HUDEP-2 (cell line): ENCODE results near the gene PPM1D.
"Not testable (repeated sequence)": the region's sequence is repeated elsewhere in the genome, so short reads cannot be mapped to it uniquely, and the experiment has no call there.

Experiments
- DNase-seq, 76 experiments: peaks; one replicate each; lab custom pipeline; 2025; ENCODE audit not compliant: unreplicated experiment in 76 of 76; lab: John Stamatoyannopoulos, UW

Gene PPM1D

DNA sequence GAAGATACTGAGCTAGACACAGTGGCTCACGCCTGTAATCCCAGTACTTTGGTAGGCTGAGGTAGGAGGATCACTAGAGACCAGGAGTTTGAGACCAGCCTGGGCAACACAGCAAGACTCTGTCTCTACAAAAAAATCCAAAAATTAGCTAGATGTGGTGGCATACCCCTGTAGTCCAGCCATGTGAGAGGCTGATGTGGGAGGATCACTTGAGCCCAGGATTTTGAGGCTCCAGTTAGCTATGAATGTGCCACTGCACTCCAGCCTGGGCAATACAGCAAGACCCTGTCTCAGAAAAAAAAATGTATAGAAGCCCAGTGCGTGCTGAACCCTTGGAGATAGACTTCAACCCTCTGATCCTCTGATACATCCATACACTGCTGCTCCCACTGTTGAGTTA is 7.2 kb upstream of the PPM1D start:
- no peak for DNase-seq

DNA sequence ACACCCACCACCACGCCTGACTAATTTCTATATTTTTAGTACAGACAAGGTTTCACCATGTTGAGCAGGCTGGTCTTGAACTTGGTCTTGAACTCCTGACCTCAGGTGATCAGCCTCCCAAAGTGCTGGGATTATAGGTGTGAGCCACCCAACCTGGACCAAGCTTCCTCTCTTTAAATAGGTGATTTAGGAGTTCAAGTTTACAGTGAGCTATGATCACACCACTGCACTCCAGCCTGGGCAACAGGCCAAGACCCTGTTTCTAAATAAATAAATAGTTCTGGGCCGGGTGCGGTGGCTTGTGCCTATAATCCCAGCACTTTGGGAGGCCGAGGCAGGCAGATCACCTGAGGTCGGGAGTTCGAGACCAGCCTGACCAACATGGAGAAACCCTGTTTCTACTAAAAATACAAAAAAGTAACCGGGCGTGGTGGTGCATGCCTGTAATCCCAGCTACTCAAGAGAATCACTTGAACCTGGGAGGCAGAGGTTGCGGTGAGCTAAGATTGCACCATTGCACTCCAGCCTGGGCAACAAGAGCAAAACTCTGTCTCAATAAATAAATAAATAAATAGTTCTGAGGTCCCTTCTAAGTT is 6.5 kb upstream of the PPM1D start:
- not testable (repeated sequence) for DNase-seq

DNA sequence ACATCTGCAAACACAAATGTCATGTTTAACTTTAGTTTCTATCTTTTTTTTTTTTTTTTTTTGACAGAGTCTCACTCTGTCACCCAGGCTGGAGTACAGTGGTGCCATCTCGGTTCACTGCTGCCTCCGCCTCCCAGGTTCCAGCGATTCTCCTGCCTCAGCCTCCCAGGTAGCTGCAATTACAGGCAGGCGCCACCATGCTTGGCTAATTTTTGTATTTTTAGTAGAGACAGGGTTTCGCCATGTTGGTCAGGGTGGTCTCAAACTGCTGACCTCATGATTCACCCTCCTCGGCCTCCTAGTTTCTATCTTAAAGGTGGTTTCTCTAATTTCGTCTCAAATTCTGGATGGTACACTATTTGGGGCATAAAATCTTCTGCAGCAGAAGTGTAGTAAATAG is 5.8 kb upstream of the PPM1D start:
- DNase-seq, result not testable (repeated sequence)

DNA sequence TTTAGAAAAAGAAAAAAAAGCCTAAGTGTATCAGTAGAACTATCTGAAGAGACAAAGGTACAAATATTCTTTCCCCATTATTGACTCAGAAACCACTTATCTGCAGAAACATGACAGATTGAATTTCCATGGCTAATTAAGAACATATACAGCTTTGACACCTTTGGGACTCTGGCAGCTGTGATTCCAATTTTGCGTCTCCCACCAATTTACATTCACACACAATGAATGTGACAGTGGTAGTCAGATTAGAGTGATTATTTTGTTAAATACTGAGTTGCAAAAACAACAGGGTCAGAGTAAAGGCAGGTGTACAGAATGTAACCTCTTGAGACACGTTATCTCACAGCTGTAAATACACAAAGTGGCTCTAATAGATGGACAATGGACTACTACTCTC is 5.3 kb upstream of the PPM1D start:
- no peak for DNase-seq

DNA sequence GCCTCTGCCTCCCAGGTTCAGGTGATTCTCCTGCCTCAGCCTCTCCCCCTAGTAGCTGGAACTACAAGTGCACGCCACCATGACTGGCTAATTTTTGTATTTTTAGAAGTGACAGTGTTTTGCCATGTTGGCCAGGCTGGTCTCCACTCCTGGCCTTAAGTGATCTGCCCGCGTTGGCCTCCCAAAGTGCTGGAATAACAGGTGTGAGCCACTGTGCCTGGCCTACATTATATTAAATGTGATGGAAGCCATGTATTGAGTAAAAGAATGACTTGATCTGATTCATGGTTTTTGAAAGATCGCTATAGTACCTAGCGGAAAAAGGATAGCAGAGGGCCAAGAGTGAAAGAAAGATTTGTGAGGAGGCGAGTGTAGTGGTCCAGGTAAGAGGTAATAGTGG is 2.7 kb upstream of the PPM1D start:
- DNase-seq, result no peak

DNA sequence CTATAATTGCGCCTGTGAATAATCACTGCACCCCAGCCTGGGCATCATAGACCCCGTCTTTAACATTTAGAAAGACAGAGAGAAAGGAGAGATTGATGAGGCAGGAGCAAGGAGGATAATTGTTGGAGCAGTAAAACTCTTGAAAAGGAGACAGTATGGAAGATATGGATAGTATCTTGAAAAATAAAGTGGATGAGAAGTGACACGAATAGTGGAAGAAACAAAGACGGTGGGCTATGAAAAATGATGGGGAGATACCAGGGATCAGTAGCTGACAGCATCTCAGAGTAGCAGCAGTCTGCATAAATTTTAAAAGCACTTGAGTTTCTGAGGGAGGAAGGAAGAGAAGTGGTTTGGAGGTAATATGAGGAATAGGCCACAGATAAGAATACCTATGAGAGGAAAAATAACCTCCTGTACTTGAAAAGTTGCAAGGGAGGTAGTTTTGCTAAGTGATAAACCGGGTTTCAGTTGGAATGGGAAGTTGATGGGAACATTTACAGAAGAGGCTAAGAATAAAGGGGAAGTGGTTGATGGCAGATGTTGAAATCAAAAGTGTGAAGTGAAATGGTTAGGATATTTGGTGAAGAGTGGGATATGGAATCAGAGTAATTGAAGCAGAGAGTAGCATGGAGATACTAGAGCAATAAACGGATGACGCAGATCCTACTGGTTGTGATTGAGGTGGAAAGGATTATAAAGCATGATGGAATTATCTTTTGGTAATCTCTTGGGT is 1.8 kb upstream of the PPM1D start:
- DNase-seq, result no peak

DNA sequence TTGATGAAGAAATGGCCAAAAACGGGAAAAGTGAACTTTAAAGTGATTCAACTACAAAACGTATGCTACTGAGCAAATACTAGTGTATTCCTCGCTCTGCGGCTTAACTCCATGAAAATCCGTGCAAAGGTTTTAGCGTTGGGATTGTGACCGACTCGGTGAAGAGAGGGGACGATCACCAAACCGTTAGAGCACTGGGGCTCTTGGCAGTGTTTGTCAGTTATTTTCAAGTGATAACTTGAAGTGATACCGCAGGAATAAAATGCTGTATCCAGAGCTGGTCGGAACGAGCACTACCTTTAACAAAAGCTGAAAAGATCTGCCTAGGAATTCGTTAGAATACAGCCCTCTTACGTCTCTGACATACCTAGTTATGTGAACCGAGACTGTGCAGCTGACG is 773 bp upstream of the PPM1D start:
- DNase-seq, result peak in 1 of 76 experiments; percentile 33

DNA sequence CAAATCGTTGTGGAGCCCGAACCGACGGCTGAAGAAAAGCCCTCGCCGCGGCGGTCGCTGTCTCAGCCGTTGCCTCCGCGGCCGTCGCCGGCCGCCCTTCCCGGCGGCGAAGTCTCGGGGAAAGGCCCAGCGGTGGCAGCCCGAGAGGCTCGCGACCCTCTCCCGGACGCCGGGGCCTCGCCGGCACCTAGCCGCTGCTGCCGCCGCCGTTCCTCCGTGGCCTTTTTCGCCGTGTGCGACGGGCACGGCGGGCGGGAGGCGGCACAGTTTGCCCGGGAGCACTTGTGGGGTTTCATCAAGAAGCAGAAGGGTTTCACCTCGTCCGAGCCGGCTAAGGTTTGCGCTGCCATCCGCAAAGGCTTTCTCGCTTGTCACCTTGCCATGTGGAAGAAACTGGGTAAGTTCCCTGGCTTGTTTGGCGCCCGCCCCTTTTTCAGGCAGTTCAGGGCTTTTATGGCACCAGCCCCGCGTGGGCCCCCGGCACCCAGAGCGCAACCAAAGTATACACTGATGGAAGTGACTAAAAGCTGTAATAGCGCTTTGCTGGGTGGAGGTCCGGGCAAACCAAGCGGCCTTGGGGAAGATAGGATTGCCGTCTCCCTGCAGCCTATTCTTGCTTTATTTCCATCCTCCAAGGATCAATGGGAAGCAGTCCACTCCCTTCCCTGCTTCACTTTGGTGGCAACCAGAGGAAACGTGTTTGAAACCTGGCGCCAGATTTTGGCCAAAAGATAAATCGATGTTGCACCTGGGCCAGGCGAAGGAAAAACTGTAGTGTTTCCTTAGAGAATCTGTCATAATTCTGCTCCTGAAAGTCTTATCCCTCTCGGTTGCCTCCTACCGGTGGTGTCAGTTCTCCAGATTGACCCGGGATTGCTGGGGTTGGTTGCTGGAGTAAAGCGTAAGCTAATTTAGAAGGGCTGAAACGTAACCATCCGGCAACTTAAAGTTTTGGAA is 775 bp downstream of the PPM1D start:
- DNase-seq, result peak in 73 of 76 experiments; percentile 4 to 82 (median 56)

DNA sequence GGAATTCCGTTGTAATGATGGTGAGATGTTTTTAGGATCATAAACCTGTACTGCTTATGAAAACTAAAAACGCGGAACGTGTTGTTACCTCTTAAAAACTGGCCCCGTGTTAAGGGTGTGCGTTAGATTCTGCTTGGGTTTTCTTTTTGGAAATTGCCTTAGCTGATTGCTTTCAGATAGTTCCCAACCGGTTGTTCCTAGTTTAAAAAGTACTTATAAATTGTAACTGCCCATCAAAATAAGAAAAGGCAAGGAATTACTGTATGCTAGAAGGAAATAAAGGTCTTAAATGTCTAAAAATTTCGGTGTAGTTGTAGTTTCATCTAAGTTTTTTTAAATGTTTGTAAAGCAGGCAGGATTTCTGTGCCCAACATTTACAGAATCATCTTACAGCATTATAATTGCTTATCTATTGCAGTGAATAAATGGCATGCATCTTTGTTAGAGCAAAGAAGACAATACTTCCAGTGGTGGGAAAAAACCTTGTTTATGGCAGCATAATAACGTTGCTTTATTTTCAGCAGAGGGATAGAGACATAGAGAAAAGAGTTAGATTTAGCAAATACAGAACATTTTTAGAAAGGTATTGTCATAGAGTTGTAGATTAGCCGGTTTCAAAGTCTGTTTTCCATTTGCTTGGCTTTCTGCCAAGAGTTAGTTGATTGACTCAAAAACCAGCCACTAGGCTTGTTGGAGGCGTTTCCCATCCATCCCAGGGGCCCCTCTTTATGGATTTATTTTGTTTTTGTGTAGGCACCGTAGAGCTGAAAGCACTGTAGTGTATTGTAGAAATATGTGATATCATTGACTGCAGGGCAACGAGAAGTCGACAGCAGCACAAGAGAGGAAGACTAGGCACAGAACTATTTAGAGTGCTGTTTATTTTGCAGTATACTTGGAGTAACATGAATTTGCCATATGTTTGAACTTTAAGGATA is 1.7 kb downstream of the PPM1D start:
- DNase-seq, result peak in 68 of 76 experiments; percentile 4 to 84 (median 49)

DNA sequence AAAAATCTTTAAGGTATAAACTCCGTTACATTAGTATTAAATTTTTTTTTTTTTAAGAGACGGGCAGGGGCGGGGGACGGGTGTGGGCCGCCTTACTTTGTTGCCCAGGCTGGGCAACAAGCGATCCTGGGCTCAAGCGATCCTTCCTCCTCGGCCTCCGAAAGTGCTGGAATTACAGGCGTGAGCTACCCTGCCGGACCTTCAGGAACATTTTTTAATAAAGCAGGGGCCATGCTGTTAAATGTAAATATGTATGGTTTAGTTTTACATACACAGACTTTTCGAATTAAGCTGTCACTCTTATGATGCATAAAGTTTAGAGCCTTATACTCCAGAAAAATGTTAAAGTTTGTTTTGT is 2.4 kb downstream of the PPM1D start:
- peak in 2 of 76 experiments; percentile 3 to 7 for DNase-seq

DNA sequence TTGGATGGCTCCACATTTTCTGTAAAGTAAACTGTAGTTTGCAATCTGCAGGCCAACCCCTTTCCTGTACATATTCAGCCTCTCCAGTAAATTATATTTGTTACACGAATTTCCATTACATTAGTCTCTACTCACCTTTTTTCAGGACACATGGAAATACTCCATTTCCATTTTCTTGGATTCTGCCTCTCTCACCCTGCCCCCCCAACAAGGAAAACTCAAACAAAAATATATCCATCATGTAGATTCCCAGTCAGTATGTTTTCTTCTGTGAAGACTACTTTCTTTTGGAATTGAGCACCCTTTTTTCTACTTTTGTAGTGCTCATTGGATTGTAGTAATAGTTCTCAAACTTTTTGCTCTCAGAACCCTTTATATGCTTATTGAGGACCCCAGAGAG is 2.9 kb downstream of the PPM1D start:
- no peak for DNase-seq

DNA sequence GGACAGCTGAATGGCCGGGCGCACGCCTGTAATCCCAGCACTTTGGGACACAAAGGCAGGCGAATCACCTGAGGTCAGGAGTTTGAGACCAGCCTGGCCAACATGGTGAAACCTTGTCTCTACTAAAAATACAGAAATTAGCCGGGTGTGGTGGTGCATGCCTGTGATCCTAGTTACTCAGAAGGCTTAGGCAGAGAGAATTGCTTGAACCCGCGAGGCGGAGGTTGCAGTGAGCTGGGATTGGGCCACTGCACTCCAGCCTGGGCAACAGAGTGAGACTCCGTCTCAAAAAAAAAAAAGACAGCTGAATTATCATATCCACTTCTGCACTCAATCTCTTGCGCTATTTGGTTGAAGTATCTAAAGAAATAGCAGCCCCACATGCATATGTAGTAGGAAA is 3.5 kb downstream of the PPM1D start:
- DNase-seq, result not testable (repeated sequence)

DNA sequence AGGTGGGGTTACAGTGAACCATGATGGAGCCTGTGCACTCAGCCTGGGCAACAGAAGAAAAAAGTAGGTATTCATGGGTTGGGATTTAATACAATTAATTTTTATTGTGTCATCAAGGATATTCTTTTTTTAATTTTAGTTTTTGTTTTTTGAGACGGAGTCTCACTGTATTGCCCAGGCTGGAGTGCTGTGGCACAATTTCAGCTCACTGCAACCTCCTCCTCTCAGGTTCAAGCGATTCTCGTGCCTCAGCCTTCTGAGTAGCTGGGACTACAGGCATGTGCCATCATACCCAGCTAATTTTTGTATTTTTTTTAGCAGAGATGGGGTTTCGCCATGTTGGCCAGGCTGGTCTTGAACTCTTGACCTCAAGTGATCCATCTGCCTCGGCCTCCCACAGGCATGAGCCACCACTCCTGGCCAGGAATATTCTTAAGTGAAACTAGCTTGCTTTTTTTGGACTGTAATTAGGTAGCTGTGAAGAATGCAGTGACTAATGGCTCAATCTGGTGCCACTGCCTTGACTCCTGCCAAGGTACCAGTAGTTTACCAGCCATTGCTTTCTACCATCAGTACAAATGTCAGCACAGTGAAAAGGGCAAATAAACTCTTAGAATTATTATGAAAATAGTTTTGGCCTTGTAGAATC is 4.8 kb downstream of the PPM1D start:
- no peak for DNase-seq

DNA sequence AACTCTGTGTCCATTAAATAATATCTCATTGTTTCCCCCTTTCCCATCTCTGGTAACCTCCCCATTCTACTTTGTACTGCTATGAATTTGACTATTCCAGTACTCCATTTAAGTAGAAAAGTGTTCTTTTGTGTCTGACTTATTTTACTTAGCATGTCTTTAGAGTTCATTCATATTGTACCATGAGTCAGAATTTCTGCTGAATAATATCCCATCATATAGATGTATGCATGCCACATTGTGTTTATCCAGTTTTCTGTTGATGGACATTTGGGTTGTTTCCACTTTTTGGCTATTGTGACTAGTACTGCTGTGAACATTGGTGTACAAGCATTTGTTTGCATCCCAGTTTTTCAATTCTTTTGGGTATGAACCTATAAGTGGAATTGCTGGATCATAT is 6.0 kb downstream of the PPM1D start:
- no peak for DNase-seq

DNA sequence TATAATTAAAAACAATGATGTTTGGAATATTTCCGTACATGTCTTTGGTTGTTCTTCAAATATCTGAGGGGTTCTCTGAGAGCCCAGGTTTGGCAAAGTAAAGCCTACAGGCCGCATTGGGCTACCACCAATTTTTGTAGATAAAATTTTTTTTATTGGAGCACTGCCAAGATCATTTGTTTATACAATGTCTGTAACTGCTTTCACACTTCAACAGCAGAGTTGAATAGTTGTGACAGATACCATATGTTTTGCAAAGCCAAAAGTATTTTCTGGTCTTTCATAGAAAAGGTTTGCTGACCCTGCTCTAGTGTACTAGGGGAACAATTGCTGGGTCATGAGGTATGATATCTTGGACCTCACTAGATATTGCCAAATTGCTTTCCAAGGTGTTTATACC is 10.5 kb downstream of the PPM1D start:
- peak in 6 of 76 experiments; percentile 2 to 26 (median 14) for DNase-seq

DNA sequence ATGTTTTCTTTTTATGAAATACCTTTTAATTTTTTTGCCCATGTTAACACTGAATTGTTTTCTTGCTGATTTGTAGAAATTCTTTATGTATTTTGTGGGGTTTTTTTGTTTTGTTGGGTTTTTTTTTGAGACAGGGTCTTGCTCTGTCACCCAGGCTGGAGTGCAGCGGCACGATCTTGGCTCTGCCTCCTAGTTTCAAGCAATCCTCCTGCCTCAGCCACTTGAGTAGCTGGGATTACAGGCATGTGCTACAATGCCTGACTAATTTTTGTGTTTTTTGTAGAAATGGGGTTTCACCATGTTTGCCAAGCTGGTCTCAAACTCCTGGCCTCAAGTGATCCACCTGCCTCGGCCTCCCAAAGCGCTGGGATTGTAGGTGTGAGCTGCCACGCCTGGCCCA is 11.3 kb downstream of the PPM1D start:
- not testable (repeated sequence) for DNase-seq

DNA sequence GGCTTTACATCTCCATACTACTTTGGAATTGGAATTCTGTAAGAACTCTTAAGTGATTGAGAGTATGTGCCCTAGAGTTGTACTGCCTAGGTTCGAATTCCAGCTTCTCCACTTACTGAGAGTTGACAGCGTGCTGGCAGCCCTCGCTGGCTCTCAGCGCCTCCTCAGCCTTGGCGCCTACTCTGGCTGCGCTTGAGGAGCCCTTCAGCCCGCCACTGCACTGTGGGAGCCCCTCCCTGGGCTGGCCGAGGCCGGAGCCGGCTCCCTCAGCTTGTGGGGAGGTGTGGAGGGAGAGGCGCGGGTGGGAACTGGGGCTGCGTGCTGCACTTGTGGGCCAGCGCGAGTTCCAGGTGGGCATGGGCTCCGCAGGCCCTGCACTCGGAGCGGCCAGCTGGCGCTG is 13.3 kb downstream of the PPM1D start:
- DNase-seq, result no peak

DNA sequence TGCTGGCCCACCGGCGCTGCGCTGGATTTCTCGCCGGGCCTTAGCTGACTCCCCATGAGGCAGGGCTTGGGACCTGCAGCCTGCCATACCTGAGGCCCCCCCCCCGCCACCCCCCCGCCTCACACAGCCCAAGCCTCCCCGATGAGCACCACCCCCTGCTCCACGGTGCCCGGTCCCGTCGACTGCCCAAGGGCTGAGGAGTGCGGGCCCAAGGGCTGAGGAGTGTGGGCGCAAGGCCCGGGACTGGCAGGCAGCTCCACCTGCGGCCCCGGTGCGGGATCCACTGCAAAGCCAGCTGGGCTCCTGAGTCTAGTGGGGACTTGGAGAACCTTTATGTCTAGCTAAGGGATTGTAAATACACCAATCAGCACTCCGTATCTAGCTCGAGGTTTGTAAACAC is 13.8 kb downstream of the PPM1D start:
- DNase-seq, result not testable (repeated sequence)

DNA sequence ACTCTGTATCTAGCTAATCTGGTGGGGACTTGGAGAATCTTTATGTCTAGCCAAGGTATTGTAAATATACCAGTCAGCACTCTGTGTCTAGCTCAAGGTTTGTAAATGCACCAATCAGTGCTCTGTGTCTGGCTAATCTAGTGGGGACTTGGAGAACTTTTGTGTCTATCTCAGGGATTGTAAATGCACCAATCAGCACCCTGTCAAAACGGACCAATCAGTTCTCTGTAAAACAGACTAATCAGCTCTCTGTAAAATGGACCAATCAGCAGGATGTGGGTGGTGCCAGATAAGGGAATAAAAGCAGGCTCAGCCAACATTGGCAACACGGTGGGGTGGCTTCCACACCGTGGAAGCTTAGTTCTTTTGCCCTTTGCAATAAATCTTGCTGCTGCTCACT is 14.3 kb downstream of the PPM1D start:
- DNase-seq, result not testable (repeated sequence)

DNA sequence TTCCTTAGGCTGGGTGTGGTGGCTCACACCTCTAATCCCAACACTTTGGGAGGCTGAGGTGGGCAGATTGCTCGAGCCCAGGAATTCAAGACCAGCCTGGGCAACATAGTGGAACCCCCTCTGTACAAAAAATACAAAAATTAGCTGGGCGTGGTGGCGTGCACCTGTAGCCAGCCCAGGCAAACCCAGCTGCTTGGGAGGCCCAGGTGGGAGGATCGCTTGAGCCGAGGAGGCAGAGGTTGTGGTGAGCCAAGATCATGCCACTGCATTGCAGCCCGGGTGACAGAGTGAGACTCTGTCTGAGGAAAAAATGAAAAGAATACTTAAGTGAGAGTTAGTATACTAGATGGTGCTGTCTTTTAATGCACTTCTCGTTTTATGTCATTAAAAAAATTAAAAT is 15.1 kb downstream of the PPM1D start:
- DNase-seq, result no peak
